GM18526 (cell line): ENCODE results near the gene LKAAEAR1.

Experiments used
- POLR2A ChIP-seq: IDR thresholded peaks from 3 replicates; pipeline ENCODE4 v1.6.1; 2011; ENCODE audit not compliant: insufficient read length; ENCODE audit errors: extremely low read depth

The LKAAEAR1 gene

GRCh38 chr20:64112691-64113443 lies 28.7 kb upstream of the LKAAEAR1 start:
- TF ChIP-seq POLR2A = no peak

GRCh38 chr20:64111841-64112641 lies 27.8 kb upstream of the LKAAEAR1 start:
- TF ChIP-seq POLR2A = no peak

- TF ChIP-seq POLR2A = no peak
Measured at GRCh38 chr20:64110411-64111068, 26.3 kb upstream of the LKAAEAR1 start.

GRCh38 chr20:64109831-64110391 lies 25.7 kb upstream of the LKAAEAR1 start:
- TF ChIP-seq POLR2A = no peak

GRCh38 chr20:64108731-64109681 lies 24.8 kb upstream of the LKAAEAR1 start:
- no peak for TF ChIP-seq POLR2A

GRCh38 chr20:64107736-64108457 lies 23.7 kb upstream of the LKAAEAR1 start:
- no peak for TF ChIP-seq POLR2A

GRCh38 chr20:64106981-64107735 lies 23.0 kb upstream of the LKAAEAR1 start, which contains the start of gene NPBWR2:
Gene NPBWR2 (minus strand): TSS chr20:64107565. CDS start chr20:64106831, 734 bp downstream.
- no peak for TF ChIP-seq POLR2A

GRCh38 chr20:64106435-64106961 lies 22.3 kb upstream of the LKAAEAR1 start:
- TF ChIP-seq POLR2A = no peak

GRCh38 chr20:64105846-64106434 lies 21.7 kb upstream of the LKAAEAR1 start:
- TF ChIP-seq POLR2A = no peak

- TF ChIP-seq POLR2A = no peak
Measured at GRCh38 chr20:64104667-64105451, 20.7 kb upstream of the LKAAEAR1 start.

GRCh38 chr20:64103871-64104666 lies 19.9 kb upstream of the LKAAEAR1 start:
- TF ChIP-seq POLR2A = no peak
